Endothelial cell of umbilical vein (primary cell): ENCODE data around the gene PSPN. TPM values are rescaled to one million over a fixed set of nuclear protein-coding genes. Genes with fewer than 3 reads are reported as not detected.

Experiments used
- BruUV-seq: library from RNA; stranded (reverse); fragments of 400-500 nt; replicated peaks from 2 replicates; lab custom pipeline; 2021; lab: Mats Ljungman, UMichigan
- CTCF ChIA-PET: fragments of 300-600, 350-600 bp; sonication (Branson Sonifier 250); formaldehyde crosslinking; loops from one replicate; lab custom pipeline; 2021; ENCODE audit warnings: antibody characterized with exemption, inconsistent platforms; lab: Charles Lee
- POLR2A ChIA-PET: fragments of 300-600, 350-600 bp; sonication (Branson Sonifier 250); formaldehyde crosslinking; loops from one replicate; lab custom pipeline; 2021; ENCODE audit warnings: antibody characterized with exemption, inconsistent platforms; lab: Charles Lee
- DNase-seq: peaks from one replicate; pipeline ENCODE4 v3.0.0-alpha.2; 2011; ENCODE audit warnings: low read depth, low spot score
- FAIRE-seq: peaks from 2 replicates; lab custom pipeline; 2011; peaks lifted over from hg19 to GRCh38; lab: Jason Lieb, UNC
- H2AFZ ChIP-seq: 2 replicates; pipeline ENCODE4 v1.6.0; 2012; ENCODE audit warnings: low read depth, low read length, control low read depth, inconsistent platforms
- H3K27ac ChIP-seq: 2 replicates; pipeline ENCODE4 v1.5.1; 2011; ENCODE audit warnings: low read depth, mild to moderate bottlenecking, control low read depth, low read length, moderate library complexity; ENCODE audit not compliant: insufficient read depth
- H3K27me3 ChIP-seq, 2 experiments: 2 replicates each; pipeline versions ENCODE4 v1.6.0 to v1.6.1; 2011; ENCODE audit warnings: low read length in 2 of 2, mixed read lengths in 1 of 2; ENCODE audit not compliant: control insufficient read depth in 2 of 2, insufficient read depth in 2 of 2
- H3K36me3 ChIP-seq, 2 experiments: 2 replicates in 1 of 2; 3 replicates in 1 of 2; pipeline ENCODE4 v1.5.1; 2011; ENCODE audit warnings: low read length in 2 of 2, mild to moderate bottlenecking in 1 of 2, moderate library complexity in 1 of 2; ENCODE audit not compliant: control insufficient read depth in 2 of 2, insufficient read depth in 2 of 2; ENCODE audit errors: extremely low read depth in 1 of 2
- H3K4me1 ChIP-seq: 3 replicates; pipeline ENCODE4 v1.5.1; 2011; ENCODE audit warnings: mild to moderate bottlenecking, low read length; ENCODE audit not compliant: control insufficient read depth, insufficient read depth; ENCODE audit errors: extremely low read depth
- H3K4me2 ChIP-seq: 2 replicates; pipeline ENCODE4 v1.6.1; 2011; ENCODE audit warnings: low read length, control low read depth, mixed read lengths; ENCODE audit not compliant: insufficient read depth
- H3K4me3 ChIP-seq, 3 experiments: fragments of 200-600 bp in 1 of 3; sonication (generic), shearing (Covaris generic) in 1 of 3; replicated peaks in 1 of 3; 2 replicates each; pipeline ENCODE4 v1.5.1; 2011 to 2016; ENCODE audit warnings: control low read depth in 3 of 3, low read length in 3 of 3, mild to moderate bottlenecking in 2 of 3, inconsistent platforms in 1 of 3, low read depth in 1 of 3, moderate library complexity in 1 of 3; ENCODE audit not compliant: insufficient read depth in 1 of 3
- H3K79me2 ChIP-seq: 2 replicates; pipeline ENCODE4 v1.6.0; 2012; ENCODE audit warnings: low read length, inconsistent platforms; ENCODE audit not compliant: control insufficient read depth, insufficient read depth
- H3K9ac ChIP-seq: replicated peaks from 2 replicates; pipeline ENCODE3; 2011; ENCODE audit warnings: low read length, control low read depth; ENCODE audit not compliant: insufficient read depth; ENCODE audit errors: extremely low read depth
- H3K9me1 ChIP-seq: replicated peaks from 3 replicates; pipeline ENCODE4 v1.6.0; 2011; ENCODE audit warnings: mild to moderate bottlenecking, low read length; ENCODE audit not compliant: control insufficient read depth, insufficient read depth; ENCODE audit errors: extremely low read depth
- H3K9me3 ChIP-seq: replicated peaks from 2 replicates; pipeline ENCODE4 v1.5.1; 2012; ENCODE audit warnings: low read length, inconsistent platforms; ENCODE audit not compliant: control insufficient read depth, insufficient read depth
- H4K20me1 ChIP-seq: replicated peaks from 2 replicates; pipeline ENCODE3; 2011; ENCODE audit warnings: mild to moderate bottlenecking, low read length; ENCODE audit not compliant: control insufficient read depth, insufficient read depth; ENCODE audit errors: extremely low read depth
- EZH2 ChIP-seq: IDR thresholded peaks from 2 replicates; pipeline ENCODE4 v1.6.1; 2012; ENCODE audit warnings: borderline replicate concordance, low read depth, mild to moderate bottlenecking, moderate library complexity, low read length, inconsistent platforms; ENCODE audit not compliant: severe bottlenecking
- FOS ChIP-seq: IDR thresholded peaks from 2 replicates; pipeline ENCODE4 v1.6.1; 2011; ENCODE audit warnings: mild to moderate bottlenecking, low read length, moderate library complexity, borderline replicate concordance; ENCODE audit not compliant: insufficient read depth
- GATA2 ChIP-seq: IDR thresholded peaks from 2 replicates; pipeline ENCODE4 v1.7.0; 2011; ENCODE audit warnings: low read depth, mild to moderate bottlenecking, moderate library complexity, mixed read lengths, low read length; ENCODE audit not compliant: insufficient read length, insufficient read depth
- JUN ChIP-seq: IDR thresholded peaks from 2 replicates; pipeline ENCODE4 v1.6.1; 2011; ENCODE audit warnings: borderline replicate concordance, low read depth; ENCODE audit not compliant: insufficient read length, insufficient read depth
- MYC ChIP-seq: IDR thresholded peaks from one replicate; pipeline ENCODE4 v1.6.1; 2011; ENCODE audit warnings: mild to moderate bottlenecking, low read depth, low read length
- POLR2A ChIP-seq: IDR thresholded peaks from 2 replicates; pipeline ENCODE4 v1.6.1; 2012; ENCODE audit warnings: low read depth, mild to moderate bottlenecking, control low read depth, low read length
- POLR2AphosphoS5 ChIP-seq: IDR thresholded peaks from 2 replicates; pipeline ENCODE4 v1.6.1; 2012; ENCODE audit warnings: low read depth, mild to moderate bottlenecking, control low read depth, low read length, moderate library complexity; ENCODE audit not compliant: insufficient read depth
- dilution Hi-C: fragments of 300-500 bp; cut with MboI; formaldehyde crosslinking; loops from one replicate; pipeline ENCODE4 v1.15.0; 2019; ENCODE audit warnings: low sequenced_read_pairs; ENCODE audit not compliant: extremely low pct_ligation_motif_present
- intact Hi-C: fragments of 100-400 bp; cut with micrococcal nuclease; formaldehyde crosslinking; loops from one replicate; pipeline ENCODE4 v1.10.0; 2022
- polyA plus RNA-seq, 4 experiments: library from polyadenylated mRNA; depleted of rRNA in 3 of 4; stranded (reverse) in 3 of 4; unstranded in 1 of 4; fragments of >200 nt; gene quantifications; 2 replicates each; pipeline versions ENCODE4 v1.2.1 to v1.2.3, GENCODE V29; 2011 to 2012; ENCODE audit warnings: missing spikeins in 1 of 4
- total RNA-seq: library from RNA; stranded (reverse); gene quantifications from 2 replicates; pipeline ENCODE4 v1.2.3, GENCODE V29; 2021
- TF ChIP-seq, protein P1 (sequence below), 2 donors: IDR thresholded peaks; 1 replicate in 1 of 2; 2 replicates in 1 of 2; pipeline ENCODE4 v1.5.1; 2011; ENCODE audit warnings: low read length in 2 of 2, mild to moderate bottlenecking in 2 of 2, moderate library complexity in 2 of 2, control low read depth in 1 of 2, inconsistent platforms in 1 of 2, low read depth in 1 of 2; ENCODE audit not compliant: insufficient read depth in 1 of 2; ENCODE audit errors: extremely low read depth in 1 of 2
- TF ChIP-seq, protein P2 (sequence below): IDR thresholded peaks from 2 replicates; pipeline ENCODE4 v1.6.1; 2011; ENCODE audit not compliant: insufficient read depth, insufficient read length

Gene PSPN
- total and polyA plus RNA-seq, 2 donors (not counting 3 experiments of a cell fraction or from before 2014, with no cell fraction given) = 0.84 to 1.0 TPM

- H3K9ac ChIP-seq = peak overlapping the region; percentile 77
- ChIA-PET CTCF (interaction anchor here (1.1 to 1.7 kb wide), 5 partner anchors 10 to 237 kb away, joined by 3 to 8 read pairs (median 4); partner anchors contain the start of gene ALKBH7), POLR2A (interaction anchor here (3.4 kb wide), 1 partner anchor 10 kb away, joined by 16 read pairs; the partner anchor contains the start of gene ALKBH7)
- H3K36me3 ChIP-seq = peaks cover 5 to 14% of the 10 kb centered on the region in 2 experiments
- no peaks in the 10 kb centered on the region for H4K20me1 ChIP-seq
- H3K4me3 ChIP-seq = peak overlapping the region; percentile 69 to 95 (median 77)
- no peaks in the 10 kb centered on the region for H3K9me1 ChIP-seq
- no peaks in the 10 kb centered on the region for H3K9me3 ChIP-seq
- H3K27me3 ChIP-seq = no peaks in the 10 kb centered on the region
- peaks cover 7% of the 10 kb centered on the region for H3K4me1 ChIP-seq
- no peak for FAIRE-seq
- H2AFZ ChIP-seq = peak overlapping the region; percentile 96
- BruUV-seq = TSS peak; percentile 58
- dilution Hi-C loops (no loop called here), intact Hi-C loops (no loop called here)
- no peak for DNase-seq
- TF ChIP-seq, protein P1, sequence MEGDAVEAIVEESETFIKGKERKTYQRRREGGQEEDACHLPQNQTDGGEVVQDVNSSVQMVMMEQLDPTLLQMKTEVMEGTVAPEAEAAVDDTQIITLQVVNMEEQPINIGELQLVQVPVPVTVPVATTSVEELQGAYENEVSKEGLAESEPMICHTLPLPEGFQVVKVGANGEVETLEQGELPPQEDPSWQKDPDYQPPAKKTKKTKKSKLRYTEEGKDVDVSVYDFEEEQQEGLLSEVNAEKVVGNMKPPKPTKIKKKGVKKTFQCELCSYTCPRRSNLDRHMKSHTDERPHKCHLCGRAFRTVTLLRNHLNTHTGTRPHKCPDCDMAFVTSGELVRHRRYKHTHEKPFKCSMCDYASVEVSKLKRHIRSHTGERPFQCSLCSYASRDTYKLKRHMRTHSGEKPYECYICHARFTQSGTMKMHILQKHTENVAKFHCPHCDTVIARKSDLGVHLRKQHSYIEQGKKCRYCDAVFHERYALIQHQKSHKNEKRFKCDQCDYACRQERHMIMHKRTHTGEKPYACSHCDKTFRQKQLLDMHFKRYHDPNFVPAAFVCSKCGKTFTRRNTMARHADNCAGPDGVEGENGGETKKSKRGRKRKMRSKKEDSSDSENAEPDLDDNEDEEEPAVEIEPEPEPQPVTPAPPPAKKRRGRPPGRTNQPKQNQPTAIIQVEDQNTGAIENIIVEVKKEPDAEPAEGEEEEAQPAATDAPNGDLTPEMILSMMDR (IDR thresholded peaks at IDR 0.05; ENCODE audit: extremely low read depth in 1 of 2, insufficient read depth in 1 of 2, low read depth in 1 of 2, low read length in 2 of 2) = no peak
- TF ChIP-seq JUN (no peak), MYC (no peak), EZH2 (no peak), POLR2A (no peak), GATA2 (no peak), POLR2AphosphoS5 (no peak), FOS (no peak)
- TF ChIP-seq, protein P2, sequence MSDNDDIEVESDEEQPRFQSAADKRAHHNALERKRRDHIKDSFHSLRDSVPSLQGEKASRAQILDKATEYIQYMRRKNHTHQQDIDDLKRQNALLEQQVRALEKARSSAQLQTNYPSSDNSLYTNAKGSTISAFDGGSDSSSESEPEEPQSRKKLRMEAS = no peak
- H3K27ac ChIP-seq = peak overlapping the region; percentile 57
- peak overlapping the region; percentile 72 for H3K4me2 ChIP-seq
- peaks cover 13% of the 10 kb centered on the region for H3K79me2 ChIP-seq
Observed at GRCh38 chr19:6362351-6362801, 13.4 kb downstream of the PSPN start.
